Stimulated activated CD4-positive, alpha-beta T cell treated with anti-CD3 and anti-CD28 coated beads, Interleukin-4, amount 100 ng/mL, for 48 hours (primary cell): Measurements from ENCODE around the gene EME2.

Source experiments
- DNase-seq, 2 donors: peaks; one replicate each; pipeline ENCODE4 v3.0.0-alpha.2; 2020; ENCODE audit warnings: low read depth in 2 of 2

Gene EME2

GRCh38 chr16:1818873-1819525 is 46.4 kb downstream of the EME2 start:
- no peak for DNase-seq

GRCh38 chr16:1819611-1820010 is 47.0 kb downstream of the EME2 start:
- DNase-seq, result no peak

GRCh38 chr16:1820096-1820945 is 47.7 kb downstream of the EME2 start:
- no peak for DNase-seq

- DNase-seq, result no peak
Observed at GRCh38 chr16:1820946-1821290, 48.3 kb downstream of the EME2 start.

GRCh38 chr16:1821861-1822611 is 49.4 kb downstream of the EME2 start:
- no peak for DNase-seq

GRCh38 chr16:1822801-1823200 is 50.2 kb downstream of the EME2 start:
- no peak for DNase-seq

GRCh38 chr16:1823821-1824220 is 51.2 kb downstream of the EME2 start:
- no peak for DNase-seq

GRCh38 chr16:1825381-1825863 is 52.8 kb downstream of the EME2 start:
- no peak for DNase-seq
